GM18519 (cell line): ENCODE measurements around the gene GATM.

Experiments used
- ATAC-seq: cut with Tn5 transposase; IDR thresholded peaks from one replicate; pipeline ENCODE4 v1.9.1; 2021; ENCODE audit warnings: mild to moderate bottlenecking, moderate library complexity; ENCODE audit not compliant: unreplicated experiment, low FRiP score

GATM gene, protein sequence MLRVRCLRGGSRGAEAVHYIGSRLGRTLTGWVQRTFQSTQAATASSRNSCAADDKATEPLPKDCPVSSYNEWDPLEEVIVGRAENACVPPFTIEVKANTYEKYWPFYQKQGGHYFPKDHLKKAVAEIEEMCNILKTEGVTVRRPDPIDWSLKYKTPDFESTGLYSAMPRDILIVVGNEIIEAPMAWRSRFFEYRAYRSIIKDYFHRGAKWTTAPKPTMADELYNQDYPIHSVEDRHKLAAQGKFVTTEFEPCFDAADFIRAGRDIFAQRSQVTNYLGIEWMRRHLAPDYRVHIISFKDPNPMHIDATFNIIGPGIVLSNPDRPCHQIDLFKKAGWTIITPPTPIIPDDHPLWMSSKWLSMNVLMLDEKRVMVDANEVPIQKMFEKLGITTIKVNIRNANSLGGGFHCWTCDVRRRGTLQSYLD

GRCh38 chr15:45378149-45378912 is at the start of gene GATM:
TSS of gene GATM (minus strand) at chr15:45378544. CDS start at chr15:45378453, 91 bp downstream.
- ATAC-seq = peak; percentile 69

DNA sequence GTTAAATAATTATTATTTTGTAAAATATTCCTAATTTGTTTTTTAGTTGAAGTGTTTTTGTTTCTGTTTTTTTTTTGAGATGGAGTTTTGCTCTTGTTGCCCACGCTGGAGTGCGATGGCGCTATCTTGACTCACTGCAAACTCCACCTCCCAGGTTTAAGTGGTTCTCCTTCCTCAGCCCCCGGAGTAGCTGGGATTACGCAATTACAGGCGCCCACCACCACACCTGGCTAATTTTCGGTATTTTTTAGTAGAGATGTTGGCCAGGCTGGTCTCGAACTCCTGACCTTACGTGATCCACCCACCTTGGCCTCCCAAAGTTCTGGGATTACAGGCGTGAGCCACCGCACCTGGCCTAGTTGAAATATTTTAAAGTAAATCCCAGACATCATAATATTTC is 48.7 kb upstream of the GATM start:
- no peak for ATAC-seq

- ATAC-seq = no peak
Observed at GRCh38 chr15:45425135-45425534, 46.8 kb upstream of the GATM start.

GRCh38 chr15:45424429-45424828 is 46.1 kb upstream of the GATM start:
- ATAC-seq = no peak

DNA sequence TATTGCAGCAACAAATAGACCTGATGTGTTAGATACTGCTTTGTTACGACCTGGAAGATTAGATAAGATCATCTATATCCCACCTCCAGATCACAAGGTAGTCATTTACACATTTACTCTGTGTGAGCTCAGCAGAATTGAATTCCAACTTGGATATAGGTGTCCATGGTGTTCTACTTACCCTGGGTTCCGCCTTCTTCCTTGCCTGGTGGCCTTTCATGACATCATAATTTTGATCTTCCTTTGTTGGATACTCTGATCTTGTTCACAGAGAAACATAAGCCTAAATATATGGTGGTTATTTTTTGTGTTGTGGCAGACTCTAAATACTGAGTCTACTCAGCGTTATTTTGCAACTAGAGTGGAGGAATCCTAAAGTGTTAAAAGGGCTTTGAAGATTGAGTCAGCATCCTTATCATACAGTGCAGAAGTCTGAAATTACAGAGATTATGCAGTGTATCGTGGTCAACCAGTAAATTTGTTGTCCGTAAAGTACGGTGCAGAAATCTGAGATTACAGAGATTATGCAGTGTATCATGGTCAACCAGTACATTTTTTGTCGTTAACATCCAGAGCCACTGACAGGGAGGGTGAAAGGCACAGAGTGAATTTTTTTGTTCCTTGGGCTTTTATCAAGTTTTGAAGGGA is 39.1 kb upstream of the GATM start:
- ATAC-seq = no peak

DNA sequence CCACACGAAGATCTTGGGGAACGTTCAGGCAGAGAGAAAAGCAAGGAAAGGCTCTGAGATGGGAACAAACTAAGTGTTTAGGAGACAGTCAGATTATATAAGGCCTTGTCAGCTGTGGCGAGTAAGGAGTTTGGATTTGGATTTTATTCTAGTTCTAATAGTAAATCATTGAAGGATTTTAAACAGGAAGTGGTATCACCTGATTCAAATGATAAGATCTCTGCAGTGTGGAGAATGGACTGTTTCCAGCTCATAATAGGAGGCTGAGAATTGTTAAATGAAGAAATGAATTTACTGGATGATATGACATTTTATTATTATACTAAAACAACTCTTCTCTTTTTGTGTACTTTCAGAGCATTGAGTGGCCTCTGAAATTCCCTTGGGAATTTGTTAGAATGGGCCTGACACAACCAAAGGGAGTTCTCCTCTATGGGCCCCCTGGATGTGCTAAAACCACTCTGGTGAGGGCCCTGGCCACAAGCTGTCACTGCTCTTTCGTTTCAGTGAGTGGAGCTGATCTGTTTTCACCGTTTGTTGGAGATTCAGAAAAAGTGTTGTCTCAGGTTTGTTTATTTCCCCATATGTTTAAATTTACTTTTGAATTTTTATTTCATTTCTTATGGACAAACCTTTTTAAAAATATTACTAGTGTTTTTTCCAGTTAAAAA is 36.0 kb upstream of the GATM start:
- no peak for ATAC-seq

DNA sequence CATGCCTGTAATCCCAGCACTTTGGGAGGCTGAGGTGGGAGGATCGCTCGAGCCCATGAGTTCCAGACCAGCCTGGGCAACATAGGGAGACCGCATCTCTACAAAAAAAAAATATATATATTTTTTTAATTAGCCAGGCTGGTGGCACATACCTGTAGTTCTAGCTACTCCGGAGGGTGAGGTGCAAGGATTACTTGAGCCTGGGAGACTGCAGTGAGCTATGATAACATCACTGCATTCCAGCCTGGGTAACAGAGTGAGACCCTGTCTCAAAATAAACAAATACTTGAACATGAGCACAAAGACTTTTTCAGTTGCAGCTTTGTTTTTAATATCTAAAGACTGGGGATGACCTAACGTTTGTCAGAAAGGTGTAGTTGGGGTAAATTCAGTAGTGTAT is 31.3 kb upstream of the GATM start:
- no peak for ATAC-seq

- no peak for ATAC-seq
Observed at GRCh38 chr15:45407786-45408185, 29.4 kb upstream of the GATM start.

- ATAC-seq = peak; percentile 16
Observed at GRCh38 chr15:45402955-45403877, 24.9 kb upstream of the GATM start.

DNA sequence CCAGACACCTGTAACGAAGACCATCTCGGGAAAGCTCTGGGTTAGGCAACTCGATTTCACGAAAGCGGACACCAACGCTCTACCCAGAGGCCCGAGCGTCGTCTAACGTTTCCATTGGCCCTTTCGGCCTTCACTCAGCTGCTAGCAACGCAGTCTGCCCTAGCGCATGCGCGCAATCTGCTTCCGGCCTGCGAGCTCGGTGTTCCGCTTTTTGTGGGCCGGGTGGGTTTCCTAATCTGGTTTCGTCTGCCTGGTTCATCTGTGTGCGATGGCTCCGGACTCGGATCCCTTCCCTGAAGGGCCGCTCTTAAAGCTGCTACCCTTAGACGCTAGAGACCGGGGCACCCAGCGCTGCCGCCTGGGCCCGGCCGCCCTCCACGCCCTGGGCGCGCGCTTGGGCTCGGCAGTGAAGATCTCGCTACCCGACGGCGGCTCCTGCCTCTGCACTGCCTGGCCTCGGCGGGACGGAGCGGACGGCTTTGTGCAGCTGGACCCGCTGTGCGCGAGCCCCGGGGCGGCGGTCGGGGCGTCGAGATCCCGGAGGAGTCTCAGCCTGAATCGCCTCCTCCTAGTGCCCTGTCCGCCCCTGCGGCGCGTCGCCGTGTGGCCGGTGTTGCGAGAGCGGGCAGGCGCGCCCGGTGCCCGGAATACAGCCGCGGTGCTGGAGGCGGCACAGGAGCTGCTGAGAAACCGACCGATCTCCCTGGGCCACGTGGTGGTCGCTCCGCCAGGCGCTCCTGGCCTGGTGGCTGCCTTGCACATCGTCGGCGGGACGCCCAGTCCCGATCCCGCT is 24.0 kb upstream of the GATM start:
- peak; percentile 65 for ATAC-seq

- no peak for ATAC-seq
Observed at GRCh38 chr15:45401665-45402161, 23.4 kb upstream of the GATM start.

- ATAC-seq = no peak
Observed at GRCh38 chr15:45399381-45400212, 21.3 kb upstream of the GATM start.

DNA sequence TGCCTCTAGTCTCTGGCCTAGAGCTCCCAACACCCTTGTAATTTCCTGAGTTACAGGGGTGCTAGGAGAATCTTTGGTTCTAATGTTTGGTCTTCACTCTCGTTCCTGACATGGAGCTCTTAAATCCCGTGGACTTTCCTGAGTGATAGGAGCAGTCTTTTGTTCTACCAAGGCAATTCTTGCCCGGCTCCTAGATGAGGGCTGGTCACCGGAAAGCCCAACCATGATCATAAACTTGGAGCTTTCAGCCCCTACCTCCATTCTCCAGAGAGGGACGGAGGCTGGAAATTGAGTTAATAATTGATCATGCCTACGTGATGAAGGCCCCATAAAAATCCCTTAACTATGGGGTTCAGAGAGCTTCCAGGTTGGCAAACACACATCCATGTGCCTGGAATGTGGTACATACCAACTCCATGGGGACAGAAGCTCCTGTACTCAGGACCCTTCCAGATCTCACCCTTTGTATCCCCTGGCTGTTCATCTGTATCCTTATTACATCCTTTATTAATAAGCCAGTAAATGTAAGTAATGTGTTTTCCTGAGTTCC is 18.8 kb upstream of the GATM start:
- no peak for ATAC-seq

- no peak for ATAC-seq
Observed at GRCh38 chr15:45395943-45396342, 17.6 kb upstream of the GATM start.

DNA sequence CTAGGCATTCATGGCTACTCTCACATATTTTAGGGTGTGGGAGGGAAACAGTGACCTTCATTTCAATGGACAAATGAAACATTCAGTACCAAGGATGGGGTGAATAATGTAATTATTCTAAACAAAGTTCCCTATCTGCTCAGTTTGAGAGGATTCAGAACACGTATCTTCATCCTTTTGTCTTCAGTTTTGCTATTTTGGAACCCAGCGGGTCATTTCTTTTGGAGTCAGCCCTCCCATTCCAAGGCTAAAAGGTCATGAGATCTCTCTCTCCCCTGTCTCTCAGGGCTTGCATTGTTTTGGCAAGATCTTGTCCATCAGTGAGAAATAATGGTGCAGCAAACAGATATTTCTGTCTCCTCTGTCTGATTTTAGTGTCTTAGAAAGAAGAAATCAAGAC is 16.3 kb upstream of the GATM start:
- no peak for ATAC-seq

GRCh38 chr15:45393851-45394250 is 15.5 kb upstream of the GATM start:
- ATAC-seq = no peak

GRCh38 chr15:45392584-45392855 is 14.2 kb upstream of the GATM start:
- no peak for ATAC-seq
